Endothelial cell of umbilical vein (primary cell): ENCODE data around the gene SH3PXD2A. TPM values are rescaled to one million over a fixed set of nuclear protein-coding genes. Genes with fewer than 3 reads are reported as not detected.

ENCODE experiments used
- BruUV-seq: library from RNA; stranded (reverse); fragments of 400-500 nt; replicated peaks from 2 replicates; lab custom pipeline; 2021; lab: Mats Ljungman, UMichigan
- CTCF ChIA-PET: fragments of 300-600, 350-600 bp; sonication (Branson Sonifier 250); formaldehyde crosslinking; loops from one replicate; lab custom pipeline; 2021; ENCODE audit warnings: antibody characterized with exemption, inconsistent platforms; lab: Charles Lee
- POLR2A ChIA-PET: fragments of 300-600, 350-600 bp; sonication (Branson Sonifier 250); formaldehyde crosslinking; loops from one replicate; lab custom pipeline; 2021; ENCODE audit warnings: antibody characterized with exemption, inconsistent platforms; lab: Charles Lee
- DNase-seq: peaks from one replicate; pipeline ENCODE4 v3.0.0-alpha.2; 2011; ENCODE audit warnings: low read depth, low spot score
- FAIRE-seq: peaks from 2 replicates; lab custom pipeline; 2011; peaks lifted over from hg19 to GRCh38; lab: Jason Lieb, UNC
- H2AFZ ChIP-seq: 2 replicates; pipeline ENCODE4 v1.6.0; 2012; ENCODE audit warnings: low read depth, low read length, control low read depth, inconsistent platforms
- H3K27ac ChIP-seq: 2 replicates; pipeline ENCODE4 v1.5.1; 2011; ENCODE audit warnings: low read depth, mild to moderate bottlenecking, control low read depth, low read length, moderate library complexity; ENCODE audit not compliant: insufficient read depth
- H3K27me3 ChIP-seq, 2 experiments: 2 replicates each; pipeline versions ENCODE4 v1.6.0 to v1.6.1; 2011; ENCODE audit warnings: low read length in 2 of 2, mixed read lengths in 1 of 2; ENCODE audit not compliant: control insufficient read depth in 2 of 2, insufficient read depth in 2 of 2
- H3K36me3 ChIP-seq, 2 experiments: 2 replicates in 1 of 2; 3 replicates in 1 of 2; pipeline ENCODE4 v1.5.1; 2011; ENCODE audit warnings: low read length in 2 of 2, mild to moderate bottlenecking in 1 of 2, moderate library complexity in 1 of 2; ENCODE audit not compliant: control insufficient read depth in 2 of 2, insufficient read depth in 2 of 2; ENCODE audit errors: extremely low read depth in 1 of 2
- H3K4me1 ChIP-seq: 3 replicates; pipeline ENCODE4 v1.5.1; 2011; ENCODE audit warnings: mild to moderate bottlenecking, low read length; ENCODE audit not compliant: control insufficient read depth, insufficient read depth; ENCODE audit errors: extremely low read depth
- H3K4me2 ChIP-seq: 2 replicates; pipeline ENCODE4 v1.6.1; 2011; ENCODE audit warnings: low read length, control low read depth, mixed read lengths; ENCODE audit not compliant: insufficient read depth
- H3K4me3 ChIP-seq, 3 experiments: fragments of 200-600 bp in 1 of 3; sonication (generic), shearing (Covaris generic) in 1 of 3; replicated peaks in 1 of 3; 2 replicates each; pipeline ENCODE4 v1.5.1; 2011 to 2016; ENCODE audit warnings: control low read depth in 3 of 3, low read length in 3 of 3, mild to moderate bottlenecking in 2 of 3, inconsistent platforms in 1 of 3, low read depth in 1 of 3, moderate library complexity in 1 of 3; ENCODE audit not compliant: insufficient read depth in 1 of 3
- H3K79me2 ChIP-seq: 2 replicates; pipeline ENCODE4 v1.6.0; 2012; ENCODE audit warnings: low read length, inconsistent platforms; ENCODE audit not compliant: control insufficient read depth, insufficient read depth
- H3K9ac ChIP-seq: replicated peaks from 2 replicates; pipeline ENCODE3; 2011; ENCODE audit warnings: low read length, control low read depth; ENCODE audit not compliant: insufficient read depth; ENCODE audit errors: extremely low read depth
- H3K9me1 ChIP-seq: replicated peaks from 3 replicates; pipeline ENCODE4 v1.6.0; 2011; ENCODE audit warnings: mild to moderate bottlenecking, low read length; ENCODE audit not compliant: control insufficient read depth, insufficient read depth; ENCODE audit errors: extremely low read depth
- H3K9me3 ChIP-seq: replicated peaks from 2 replicates; pipeline ENCODE4 v1.5.1; 2012; ENCODE audit warnings: low read length, inconsistent platforms; ENCODE audit not compliant: control insufficient read depth, insufficient read depth
- H4K20me1 ChIP-seq: replicated peaks from 2 replicates; pipeline ENCODE3; 2011; ENCODE audit warnings: mild to moderate bottlenecking, low read length; ENCODE audit not compliant: control insufficient read depth, insufficient read depth; ENCODE audit errors: extremely low read depth
- CTCF ChIP-seq, 2 donors: IDR thresholded peaks; 1 replicate in 1 of 2; 2 replicates in 1 of 2; pipeline ENCODE4 v1.5.1; 2011; ENCODE audit warnings: low read length in 2 of 2, mild to moderate bottlenecking in 2 of 2, moderate library complexity in 2 of 2, control low read depth in 1 of 2, inconsistent platforms in 1 of 2, low read depth in 1 of 2; ENCODE audit not compliant: insufficient read depth in 1 of 2; ENCODE audit errors: extremely low read depth in 1 of 2
- EZH2 ChIP-seq: IDR thresholded peaks from 2 replicates; pipeline ENCODE4 v1.6.1; 2012; ENCODE audit warnings: borderline replicate concordance, low read depth, mild to moderate bottlenecking, moderate library complexity, low read length, inconsistent platforms; ENCODE audit not compliant: severe bottlenecking
- FOS ChIP-seq: IDR thresholded peaks from 2 replicates; pipeline ENCODE4 v1.6.1; 2011; ENCODE audit warnings: mild to moderate bottlenecking, low read length, moderate library complexity, borderline replicate concordance; ENCODE audit not compliant: insufficient read depth
- GATA2 ChIP-seq: IDR thresholded peaks from 2 replicates; pipeline ENCODE4 v1.7.0; 2011; ENCODE audit warnings: low read depth, mild to moderate bottlenecking, moderate library complexity, mixed read lengths, low read length; ENCODE audit not compliant: insufficient read length, insufficient read depth
- JUN ChIP-seq: IDR thresholded peaks from 2 replicates; pipeline ENCODE4 v1.6.1; 2011; ENCODE audit warnings: borderline replicate concordance, low read depth; ENCODE audit not compliant: insufficient read length, insufficient read depth
- MAX ChIP-seq: IDR thresholded peaks from 2 replicates; pipeline ENCODE4 v1.6.1; 2011; ENCODE audit not compliant: insufficient read depth, insufficient read length
- MYC ChIP-seq: IDR thresholded peaks from one replicate; pipeline ENCODE4 v1.6.1; 2011; ENCODE audit warnings: mild to moderate bottlenecking, low read depth, low read length
- POLR2A ChIP-seq: IDR thresholded peaks from 2 replicates; pipeline ENCODE4 v1.6.1; 2012; ENCODE audit warnings: low read depth, mild to moderate bottlenecking, control low read depth, low read length
- POLR2AphosphoS5 ChIP-seq: IDR thresholded peaks from 2 replicates; pipeline ENCODE4 v1.6.1; 2012; ENCODE audit warnings: low read depth, mild to moderate bottlenecking, control low read depth, low read length, moderate library complexity; ENCODE audit not compliant: insufficient read depth
- dilution Hi-C: fragments of 300-500 bp; cut with MboI; formaldehyde crosslinking; loops from one replicate; pipeline ENCODE4 v1.15.0; 2019; ENCODE audit warnings: low sequenced_read_pairs; ENCODE audit not compliant: extremely low pct_ligation_motif_present
- intact Hi-C: fragments of 100-400 bp; cut with micrococcal nuclease; formaldehyde crosslinking; loops from one replicate; pipeline ENCODE4 v1.10.0; 2022
- polyA plus RNA-seq, 4 experiments: library from polyadenylated mRNA; depleted of rRNA in 3 of 4; stranded (reverse) in 3 of 4; unstranded in 1 of 4; fragments of >200 nt; gene quantifications; 2 replicates each; pipeline versions ENCODE4 v1.2.1 to v1.2.3, GENCODE V29; 2011 to 2012; ENCODE audit warnings: missing spikeins in 1 of 4
- total RNA-seq: library from RNA; stranded (reverse); gene quantifications from 2 replicates; pipeline ENCODE4 v1.2.3, GENCODE V29; 2021

Gene SH3PXD2A
- total and polyA plus RNA-seq, 2 donors (not counting 3 experiments of a cell fraction or from before 2014, with no cell fraction given) = 1.4 to 5.1 TPM

GRCh38 chr10:103737735-103738367, 117.5 kb downstream of the SH3PXD2A start:
- no peaks in the 10 kb centered on the region for H3K36me3 ChIP-seq
- no peaks in the 10 kb centered on the region for H3K9me1 ChIP-seq
- BruUV-seq = no TSS peak
- H3K79me2 ChIP-seq = no peaks in the 10 kb centered on the region
- TF ChIP-seq CTCF (IDR thresholded peaks at IDR 0.05; ENCODE audit: extremely low read depth in 1 of 2, insufficient read depth in 1 of 2, low read depth in 1 of 2, low read length in 2 of 2) (no peak), POLR2AphosphoS5 (no peak), MAX (no peak), JUN (no peak), EZH2 (no peak), MYC (no peak), POLR2A (no peak), GATA2 (no peak), FOS (no peak)
- dilution Hi-C loops (no loop called here), intact Hi-C loops (no loop called here)
- no peak for DNase-seq
- no peak for FAIRE-seq
- no peak overlapping the region for H3K27ac ChIP-seq
- H3K27me3 ChIP-seq = no peaks in the 10 kb centered on the region
- ChIA-PET POLR2A (no interaction called here), CTCF (interaction anchor here (0.8 to 1.6 kb wide), 4 partner anchors 15 to 25 kb away, joined by 3 to 6 read pairs (median 4); no protein-coding TSS in a partner anchor)
- no peaks in the 10 kb centered on the region for H3K9me3 ChIP-seq
- H3K9ac ChIP-seq = no peak overlapping the region
- peaks cover 10% of the 10 kb centered on the region for H3K4me1 ChIP-seq
- no peak overlapping the region for H2AFZ ChIP-seq
- no peaks in the 10 kb centered on the region for H4K20me1 ChIP-seq
- no peak overlapping the region for H3K4me3 ChIP-seq
- H3K4me2 ChIP-seq = no peak overlapping the region
